Upper lobe of left lung (tissue), 6 donors: ENCODE measurements around the gene SCG3. TPM values are rescaled to one million over a fixed set of nuclear protein-coding genes. Genes with fewer than 3 reads are reported as not detected.

Experiments used
- ATAC-seq, 2 donors: fragments of 200-7000 bp; cut with Tn5 transposase; one replicate each; pipeline ENCODE4 v1.9.1; 2022; ENCODE audit warnings: mild to moderate bottlenecking in 2 of 2, moderate library complexity in 2 of 2; ENCODE audit not compliant: low FRiP score in 2 of 2
- DNase-seq, 2 donors: peaks; one replicate each; pipeline ENCODE4 v3.0.0-alpha.2; 2019 to 2020
- H3K27ac ChIP-seq, 4 donors: fragments of 200-600 bp; sonication (generic); one replicate each; pipeline ENCODE4 v1.5.1; 2016 to 2019
- H3K27me3 ChIP-seq, 4 donors: fragments of 200-600 bp; sonication (generic); one replicate each; pipeline ENCODE4 v1.5.1; 2017 to 2019
- H3K36me3 ChIP-seq, 4 donors: fragments of 200-600 bp; sonication (generic); one replicate each; pipeline ENCODE4 v1.5.1; 2016 to 2019
- H3K4me1 ChIP-seq, 4 donors: fragments of 200-600 bp; sonication (generic); one replicate each; pipeline ENCODE4 v1.5.1; 2018 to 2019
- H3K4me3 ChIP-seq, 4 donors: fragments of 200-600 bp; sonication (generic); one replicate each; pipeline ENCODE4 v1.5.1; 2017 to 2019; ENCODE audit warnings: mild to moderate bottlenecking in 2 of 4, moderate library complexity in 1 of 4
- H3K9me3 ChIP-seq, 4 donors: fragments of 200-600 bp; sonication (generic); one replicate each; pipeline ENCODE4 v1.5.1; 2018 to 2019
- EP300 ChIP-seq, 4 donors: sonication (generic); formaldehyde crosslinking; IDR thresholded peaks; one replicate each; pipeline ENCODE4 v1.5.1; 2017; ENCODE audit warnings: antibody characterized with exemption in 4 of 4, control low read depth in 2 of 4
- POLR2A ChIP-seq, 4 donors: fragments of 450-650 bp; IDR thresholded peaks; one replicate each; pipeline ENCODE4 v1.5.1; 2016 to 2017; ENCODE audit warnings: antibody characterized with exemption in 4 of 4, mild to moderate bottlenecking in 2 of 4
- POLR2AphosphoS5 ChIP-seq, 2 donors: sonication (generic); formaldehyde crosslinking; IDR thresholded peaks; one replicate each; pipeline ENCODE4 v1.5.1; 2017; ENCODE audit warnings: antibody characterized with exemption in 2 of 2
- WGBS, 2 donors: methylation state at CpG; one replicate each; pipeline ENCODE4 v1.1.5; 2017 to 2018; 5-methylcytosine and 5-hydroxymethylcytosine counted together
- total RNA-seq, 6 donors: library from RNA; depleted of rRNA in 4 of 6; stranded (reverse); fragments of >200 nt in 4 of 6; gene quantifications; one replicate each; pipeline versions ENCODE4 v1.1.0 to v1.2.1, GENCODE V29; 2016 to 2021
- TF ChIP-seq, protein P1 (sequence below), 6 experiments: fragments of 450-650 bp in 4 of 6; fragments of 200-600 bp in 2 of 6; sonication (generic) in 2 of 6; IDR thresholded peaks; one replicate each; pipeline ENCODE4 v1.5.1; 2016 to 2019; ENCODE audit warnings: antibody characterized with exemption in 6 of 6
- donor health status: DM: no; HTN: no; CAD: no; lungs with moderate emphysema.
- donor health status: DM: no; HTN: yes; CAD: no; lungs with severe emphysema.

Gene SCG3
- total RNA-seq, 6 donors from 2014 or later, result 0.14 to 0.40 (median 0.27) TPM; not detected in 2

DNA sequence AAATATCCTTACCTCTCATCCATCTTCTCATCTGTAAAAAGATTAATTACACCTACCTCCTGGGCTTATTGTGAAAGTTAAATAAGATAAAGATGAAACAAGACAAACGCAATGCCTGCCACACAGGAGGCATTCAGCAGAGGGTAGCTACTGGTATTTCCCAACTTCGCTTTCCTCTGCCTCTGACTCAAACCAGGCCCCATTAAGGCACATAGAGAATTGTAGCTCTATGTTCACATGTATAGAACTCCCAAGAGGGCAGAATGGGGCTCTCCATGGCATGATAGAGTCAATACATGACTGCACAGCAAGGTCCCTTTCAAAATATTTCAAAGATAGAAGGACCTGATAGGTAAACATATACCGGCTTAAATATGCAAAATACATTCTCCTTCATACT, 54.8 kb downstream of the SCG3 start:
- H3K4me1 ChIP-seq, result peaks cover 29 to 44% (median 35%) of the 10 kb centered on the region in 4 donors
- WGBS, 2 donors, result 44 to 45% methylated on average over 3 of the region's 3 CpGs
- no peak for DNase-seq
- H3K27ac ChIP-seq, result peak overlapping the region; percentile 52 to 96 (median 86)
- TF ChIP-seq POLR2AphosphoS5 (IDR thresholded peaks at IDR 0.05) (no peak), POLR2A (IDR thresholded peaks at IDR 0.05) (no peak), EP300 (IDR thresholded peaks at IDR 0.05) (no peak)
- TF ChIP-seq, protein P1, sequence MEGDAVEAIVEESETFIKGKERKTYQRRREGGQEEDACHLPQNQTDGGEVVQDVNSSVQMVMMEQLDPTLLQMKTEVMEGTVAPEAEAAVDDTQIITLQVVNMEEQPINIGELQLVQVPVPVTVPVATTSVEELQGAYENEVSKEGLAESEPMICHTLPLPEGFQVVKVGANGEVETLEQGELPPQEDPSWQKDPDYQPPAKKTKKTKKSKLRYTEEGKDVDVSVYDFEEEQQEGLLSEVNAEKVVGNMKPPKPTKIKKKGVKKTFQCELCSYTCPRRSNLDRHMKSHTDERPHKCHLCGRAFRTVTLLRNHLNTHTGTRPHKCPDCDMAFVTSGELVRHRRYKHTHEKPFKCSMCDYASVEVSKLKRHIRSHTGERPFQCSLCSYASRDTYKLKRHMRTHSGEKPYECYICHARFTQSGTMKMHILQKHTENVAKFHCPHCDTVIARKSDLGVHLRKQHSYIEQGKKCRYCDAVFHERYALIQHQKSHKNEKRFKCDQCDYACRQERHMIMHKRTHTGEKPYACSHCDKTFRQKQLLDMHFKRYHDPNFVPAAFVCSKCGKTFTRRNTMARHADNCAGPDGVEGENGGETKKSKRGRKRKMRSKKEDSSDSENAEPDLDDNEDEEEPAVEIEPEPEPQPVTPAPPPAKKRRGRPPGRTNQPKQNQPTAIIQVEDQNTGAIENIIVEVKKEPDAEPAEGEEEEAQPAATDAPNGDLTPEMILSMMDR (IDR thresholded peaks at IDR 0.05), result no peak
- no peaks in the 10 kb centered on the region for H3K36me3 ChIP-seq
- H3K9me3 ChIP-seq, result no peaks in the 10 kb centered on the region
- ATAC-seq, result no peak
- H3K4me3 ChIP-seq, result peak overlapping the region in 2 of 4 donors; percentile 74 to 91
- no peaks in the 10 kb centered on the region for H3K27me3 ChIP-seq

- peak; percentile 46 to 93 for DNase-seq
- Histone ChIP-seq H3K4me3 (peak overlapping the region; percentile 73 to 91 (median 80)), H3K27me3 (no peaks in the 10 kb centered on the region), H3K27ac (peak overlapping the region; percentile 79 to 96 (median 86)), H3K4me1 (peaks cover 23 to 36% (median 29%) of the 10 kb centered on the region in 4 donors), H3K9me3 (no peaks in the 10 kb centered on the region), H3K36me3 (no peaks in the 10 kb centered on the region)
- no peak for TF ChIP-seq POLR2AphosphoS5 (IDR thresholded peaks at IDR 0.05)
- no peak for TF ChIP-seq POLR2A (IDR thresholded peaks at IDR 0.05)
- no peak for TF ChIP-seq EP300 (IDR thresholded peaks at IDR 0.05)
- TF ChIP-seq, protein P1 (IDR thresholded peaks at IDR 0.05), result no peak
- ATAC-seq, result peak; percentile 70 to 75
- 2 to 5% methylated on average over 8 to 24 of the region's 69 CpGs for WGBS, 2 donors
Observed at GRCh38 chr15:51736751-51737521, 55.6 kb downstream of the SCG3 start.

DNA sequence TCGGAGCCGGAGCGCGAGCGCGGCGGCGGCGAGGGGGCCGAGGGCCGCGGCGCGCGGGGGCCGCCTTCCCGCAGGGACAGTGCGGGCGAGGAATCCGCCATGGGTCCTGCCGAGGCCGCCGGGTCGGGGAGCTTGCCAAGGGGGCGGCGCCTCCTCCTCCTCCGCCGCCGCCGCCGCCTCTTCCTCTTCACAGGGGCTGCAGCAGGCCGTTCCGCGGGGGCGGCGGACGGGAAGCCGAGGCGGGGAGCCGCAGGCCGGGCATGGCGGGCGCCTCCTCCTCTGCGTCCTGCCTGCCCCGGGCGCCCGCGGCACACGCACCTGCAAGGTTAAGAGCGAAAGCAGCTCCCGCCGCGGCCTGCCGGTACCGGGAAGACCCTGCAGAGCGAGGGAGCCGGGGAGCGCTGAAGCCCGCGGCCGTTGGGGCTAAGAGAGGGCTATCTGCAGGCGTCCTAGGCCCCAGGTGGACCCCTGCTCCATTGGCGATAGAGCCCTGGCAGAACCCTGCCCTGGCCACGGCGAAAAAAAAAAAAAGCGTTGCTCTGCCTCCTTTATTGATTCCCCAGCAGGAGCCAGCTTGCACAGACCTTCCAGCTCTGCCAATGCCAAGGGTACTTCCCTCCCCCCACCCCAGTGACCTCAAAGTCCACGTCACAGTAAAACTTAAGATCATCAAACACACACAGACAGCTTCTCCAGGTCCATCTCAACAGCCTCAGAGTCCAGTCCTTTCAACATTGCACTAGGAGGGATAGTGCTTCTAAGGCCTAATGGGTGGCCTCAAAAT, 56.4 kb downstream of the SCG3 start, which contains the start of gene LYSMD2:
Gene LYSMD2, minus strand, starts transcription at position 134 of the 784 bp plus-strand sequence. Its CDS starts 33 bp downstream, at position 101.
- Histone ChIP-seq H3K36me3 (no peaks in the 10 kb centered on the region), H3K4me3 (peak within 1 kb of the TSS; percentile 73 to 91 (median 80)), H3K9me3 (no peaks in the 10 kb centered on the region), H3K27me3 (no peaks in the 10 kb centered on the region), H3K27ac (peak within 1 kb of the TSS; percentile 79 to 96 (median 86)), H3K4me1 (peaks cover 16 to 29% (median 21%) of the 10 kb centered on the region in 4 donors)
- DNase-seq (peak; percentile 88 to 96), ATAC-seq (peak; percentile 84 to 96)
- TF ChIP-seq POLR2AphosphoS5 (IDR thresholded peaks at IDR 0.05) (peak in 1 of 2 donors; percentile 60), EP300 (IDR thresholded peaks at IDR 0.05) (no peak), POLR2A (IDR thresholded peaks at IDR 0.05) (peak in 2 of 4 donors; percentile 31 to 69)
- TF ChIP-seq, protein P1 (IDR thresholded peaks at IDR 0.05), result no peak
- WGBS, 2 donors, result 0 to 4% methylated on average over 5 to 17 of the region's 67 CpGs

DNA sequence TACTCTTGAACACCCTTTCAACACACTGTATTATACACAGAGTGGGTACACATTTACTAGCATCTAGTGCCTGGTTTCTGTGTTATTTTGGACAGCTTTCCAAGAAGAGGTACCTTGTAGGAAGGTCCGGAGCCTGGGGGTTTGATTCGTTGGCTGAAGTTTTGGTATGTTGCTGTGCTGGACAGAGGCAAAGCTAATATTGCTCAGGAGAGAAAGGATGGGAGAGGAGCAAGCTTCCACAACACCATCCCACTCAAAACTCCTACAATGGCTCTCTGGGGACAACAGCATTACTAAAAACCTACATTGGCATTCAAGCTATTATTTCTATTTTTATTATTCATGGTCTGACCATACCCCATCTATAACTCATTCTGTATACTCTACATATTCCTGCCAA, 57.2 kb downstream of the SCG3 start:
- peaks cover 14 to 25% (median 20%) of the 10 kb centered on the region in 4 donors for H3K4me1 ChIP-seq
- H3K27me3 ChIP-seq, result no peaks in the 10 kb centered on the region
- no peak for ATAC-seq
- H3K36me3 ChIP-seq, result no peaks in the 10 kb centered on the region
- H3K27ac ChIP-seq, result peak overlapping the region in 3 of 4 donors; percentile 79 to 96 (median 89)
- no peak for DNase-seq
- no peak for TF ChIP-seq EP300 (IDR thresholded peaks at IDR 0.05)
- TF ChIP-seq, protein P1 (IDR thresholded peaks at IDR 0.05), result no peak
- TF ChIP-seq POLR2AphosphoS5 (IDR thresholded peaks at IDR 0.05), result no peak
- no peak for TF ChIP-seq POLR2A (IDR thresholded peaks at IDR 0.05)
- H3K9me3 ChIP-seq, result no peaks in the 10 kb centered on the region
- 73 to 76% methylated on average over 2 of the region's 2 CpGs for WGBS, 2 donors
- H3K4me3 ChIP-seq, result no peak overlapping the region
